GM12878 (cell line): ENCODE results near the gene RPL7A. TPM values are rescaled to one million over a fixed set of nuclear protein-coding genes. Genes with fewer than 3 reads are reported as not detected.

Experiments
- ATF7 ChIP-seq: fragments of 450-650 bp; IDR thresholded peaks from 2 replicates; pipeline ENCODE4 v1.6.1; 2016; ENCODE audit warnings: low read depth, mild to moderate bottlenecking
- BACH1 ChIP-seq: fragments of 450-650 bp; IDR thresholded peaks from 2 replicates; pipeline ENCODE4 v1.6.1; 2017; ENCODE audit warnings: mild to moderate bottlenecking, borderline replicate concordance
- CBFB ChIP-seq: IDR thresholded peaks from 2 replicates; pipeline ENCODE4 v1.6.1; 2016; ENCODE audit warnings: antibody characterized with exemption, low read depth
- CBX3 ChIP-seq: fragments of 200-600 bp; sonication (generic); IDR thresholded peaks from 2 replicates; pipeline ENCODE4 v1.6.1; 2016; ENCODE audit warnings: low read depth, borderline replicate concordance
- CHD2 ChIP-seq: IDR thresholded peaks from 2 replicates; pipeline ENCODE4 v1.6.1; 2011; ENCODE audit warnings: low read depth, low read length, improper control_type of control experiment, borderline replicate concordance
- EZH2 ChIP-seq: IDR thresholded peaks from 2 replicates; pipeline ENCODE4 v1.6.1; 2012; ENCODE audit warnings: low read depth, mild to moderate bottlenecking, control low read depth, inconsistent platforms, low read length, borderline replicate concordance; ENCODE audit not compliant: control insufficient read depth
- FOXM1 ChIP-seq: IDR thresholded peaks from 2 replicates; pipeline ENCODE4 v1.6.1; 2012; ENCODE audit warnings: low read depth, mild to moderate bottlenecking, inconsistent platforms, low read length, moderate library complexity
- GABPA ChIP-seq: IDR thresholded peaks from 2 replicates; pipeline ENCODE4 v1.6.1; 2014; ENCODE audit warnings: antibody characterized with exemption, low read depth, mild to moderate bottlenecking, inconsistent platforms
- IKZF2 ChIP-seq, 2 experiments: fragments of 450-650 bp; IDR thresholded peaks; 2 replicates each; pipeline ENCODE4 v1.6.1; 2017; ENCODE audit warnings: mild to moderate bottlenecking in 2 of 2, moderate library complexity in 2 of 2
- KLF5 ChIP-seq: fragments of 450-650 bp; IDR thresholded peaks from 2 replicates; pipeline ENCODE4 v1.6.1; 2014; ENCODE audit warnings: mild to moderate bottlenecking; ENCODE audit not compliant: partially characterized antibody
- MXI1 ChIP-seq: fragments of 150-350 bp; IDR thresholded peaks from 2 replicates; pipeline ENCODE4 v1.6.1; 2011; ENCODE audit warnings: low read depth, mild to moderate bottlenecking, inconsistent platforms, low read length, improper control_type of control experiment
- NFYA ChIP-seq: IDR thresholded peaks from 2 replicates; pipeline ENCODE4 v1.6.1; 2011; ENCODE audit warnings: low read depth, mild to moderate bottlenecking, low read length, improper control_type of control experiment, borderline replicate concordance
- PAX5 ChIP-seq: IDR thresholded peaks from 2 replicates; pipeline ENCODE4 v1.6.1; 2011; ENCODE audit warnings: low read depth, low read length, borderline replicate concordance
- RAD51 ChIP-seq: fragments of 450-650 bp; IDR thresholded peaks from 2 replicates; pipeline ENCODE4 v1.6.1; 2016; ENCODE audit warnings: moderate library complexity, mild to moderate bottlenecking, inconsistent platforms
- RB1 ChIP-seq: fragments of 450-650 bp; formaldehyde crosslinking; IDR thresholded peaks from 2 replicates; pipeline ENCODE4 v1.6.1; 2017; ENCODE audit warnings: mild to moderate bottlenecking, borderline replicate concordance
- RBBP5 ChIP-seq: fragments of 200-600 bp; sonication (generic); conservative IDR thresholded peaks from 2 replicates; pipeline ENCODE4 v1.6.1; 2016
- RELA ChIP-seq: fragments of 450-650 bp; IDR thresholded peaks from 2 replicates; pipeline ENCODE4 v1.8.0; 2014; ENCODE audit warnings: borderline replicate concordance; ENCODE audit not compliant: partially characterized antibody
- SIX5 ChIP-seq: IDR thresholded peaks from 2 replicates; pipeline ENCODE4 v1.6.1; 2011; ENCODE audit warnings: mild to moderate bottlenecking, low read depth, low read length, moderate library complexity; ENCODE audit not compliant: severe bottlenecking
- SMAD5 ChIP-seq: IDR thresholded peaks from 2 replicates; pipeline ENCODE4 v1.6.1; 2016; ENCODE audit warnings: antibody characterized with exemption, low read depth
- SMC3 ChIP-seq: IDR thresholded peaks from 2 replicates; pipeline ENCODE4 v1.6.1; 2011; ENCODE audit warnings: low read length, improper control_type of control experiment, borderline replicate concordance
- SPI1 ChIP-seq: IDR thresholded peaks from 2 replicates; pipeline ENCODE4 v1.6.1; 2011; ENCODE audit warnings: low read depth, mild to moderate bottlenecking, low read length, moderate library complexity, borderline replicate concordance; ENCODE audit not compliant: insufficient read depth
- SREBF2 ChIP-seq: IDR thresholded peaks from 2 replicates; pipeline ENCODE4 v1.6.1; 2012; ENCODE audit warnings: mild to moderate bottlenecking, low read length
- SUPT20H ChIP-seq: IDR thresholded peaks from 2 replicates; pipeline ENCODE4 v1.6.1; 2011; ENCODE audit warnings: low read depth, mild to moderate bottlenecking, low read length, moderate library complexity, borderline replicate concordance; ENCODE audit not compliant: control insufficient read depth
- TARDBP ChIP-seq: IDR thresholded peaks from 2 replicates; pipeline ENCODE4 v1.6.1; 2016; ENCODE audit warnings: borderline replicate concordance
- TCF7 ChIP-seq: IDR thresholded peaks from 2 replicates; pipeline ENCODE4 v1.6.1; 2014; ENCODE audit warnings: antibody characterized with exemption, borderline replicate concordance
- YY1 ChIP-seq: IDR thresholded peaks from 2 replicates; pipeline ENCODE4 v1.6.1; 2011; ENCODE audit warnings: low read depth, mild to moderate bottlenecking, low read length
- ZNF217 ChIP-seq: fragments of 450-650 bp; IDR thresholded peaks from 2 replicates; pipeline ENCODE4 v1.6.1; 2017; ENCODE audit warnings: antibody characterized with exemption, mild to moderate bottlenecking
- ZNF274 ChIP-seq: IDR thresholded peaks from one replicate; pipeline ENCODE4 v1.8.0; 2011; ENCODE audit not compliant: insufficient read length, insufficient read depth
- polyA plus RNA-seq, 11 experiments: library from polyadenylated mRNA; depleted of rRNA in 4 of 11; unstranded in 6 of 11; stranded (reverse) in 5 of 11; fragments of >200 nt; fragmentation: Nextera tagmentation in 4 of 11; fragmentation: Illumina TruSeq in 1 of 11; extraction: Ambion mirVana in 4 of 11; extraction: Trizol in 1 of 11; gene quantifications; 1 replicate in 1 of 11; 2 replicates in 10 of 11; pipeline versions ENCODE4 v1.2.1 to v1.2.3, GENCODE V29; 2011 to 2016; ENCODE audit warnings: inconsistent platforms in 2 of 11, missing spikeins in 2 of 11, low read depth in 1 of 11
- total RNA-seq, 4 experiments: library from RNA; depleted of rRNA in 3 of 4; stranded (reverse); fragments of >200 nt in 3 of 4; fragmentation: Illumina TruSeq in 1 of 4; extraction: Trizol in 1 of 4; gene quantifications; 2 replicates each; pipeline versions ENCODE4 v1.2.1 to v1.2.3, GENCODE V29; 2013 to 2021
- TF ChIP-seq, protein P1 (sequence below): IDR thresholded peaks from 2 replicates; pipeline ENCODE4 v1.6.1; 2012; ENCODE audit warnings: low read depth, low read length, improper control_type of control experiment
- TF ChIP-seq, protein P2 (sequence below): IDR thresholded peaks from 2 replicates; pipeline ENCODE4 v1.6.1; 2011; ENCODE audit warnings: mild to moderate bottlenecking, low read depth, low read length, moderate library complexity; ENCODE audit not compliant: insufficient replicate concordance
- TF ChIP-seq, protein P3 (sequence below): IDR thresholded peaks from 2 replicates; pipeline ENCODE4 v1.6.1; 2012; ENCODE audit warnings: low read depth, low read length, improper control_type of control experiment

Gene RPL7A
- total and polyA plus RNA-seq, 10 of the 15 experiments (the other 5 are each of a cell fraction or from before 2014, with no cell fraction given): 917 to 5,193 (median 3,326) TPM

DNA sequence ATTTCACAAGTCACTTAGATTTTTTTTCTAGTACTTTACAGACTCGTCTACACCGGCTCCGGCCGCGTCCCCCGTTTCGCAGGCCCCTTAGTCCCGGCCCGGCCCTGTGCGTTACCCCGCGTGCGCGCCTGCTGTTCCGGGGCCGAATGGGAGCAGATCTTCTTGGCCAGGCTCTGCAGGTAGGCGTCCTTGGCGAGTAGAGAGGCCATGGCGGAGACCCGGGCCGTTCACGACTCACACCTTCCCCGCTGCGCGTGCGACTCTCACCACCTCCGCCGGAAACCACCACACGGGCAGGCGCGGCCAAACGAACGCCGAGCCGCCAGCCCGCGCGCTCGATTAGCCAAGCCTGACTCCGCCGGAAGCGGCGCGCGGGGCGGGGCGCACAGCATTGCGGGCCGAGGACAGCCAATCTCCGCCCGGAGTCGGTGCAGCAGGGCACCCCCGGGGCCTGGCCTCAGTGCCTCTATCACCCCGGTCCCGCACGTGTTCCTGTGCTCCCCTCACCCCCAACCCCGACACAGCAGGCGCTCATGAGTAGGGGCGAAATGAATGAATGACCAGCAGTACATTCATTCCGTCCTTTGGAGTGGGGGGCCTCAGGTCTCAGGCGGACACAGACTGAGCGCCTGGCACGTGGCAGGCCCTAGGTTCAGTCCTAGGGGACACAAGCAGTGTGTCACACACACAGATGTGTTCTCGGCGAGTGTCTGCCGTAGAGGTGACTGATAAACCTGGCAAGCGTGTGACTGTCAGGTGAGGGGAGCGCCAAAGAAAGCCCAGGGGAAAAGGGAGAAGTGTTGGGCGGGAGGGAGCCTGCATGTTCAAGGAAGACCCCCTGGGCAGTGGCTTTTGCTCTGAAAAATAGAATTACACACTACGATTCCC lies 11.8 kb upstream of the RPL7A start, which contains the start of gene SURF6 (continued):
- no peak for TF ChIP-seq SPI1
- TF ChIP-seq CBFB: peak; percentile 88
- TF ChIP-seq SUPT20H: no peak
- TF ChIP-seq CHD2: peak; percentile 76
- no peak; the same call in 1 of the 2 replicates for TF ChIP-seq FOXM1
- TF ChIP-seq, protein P1, sequence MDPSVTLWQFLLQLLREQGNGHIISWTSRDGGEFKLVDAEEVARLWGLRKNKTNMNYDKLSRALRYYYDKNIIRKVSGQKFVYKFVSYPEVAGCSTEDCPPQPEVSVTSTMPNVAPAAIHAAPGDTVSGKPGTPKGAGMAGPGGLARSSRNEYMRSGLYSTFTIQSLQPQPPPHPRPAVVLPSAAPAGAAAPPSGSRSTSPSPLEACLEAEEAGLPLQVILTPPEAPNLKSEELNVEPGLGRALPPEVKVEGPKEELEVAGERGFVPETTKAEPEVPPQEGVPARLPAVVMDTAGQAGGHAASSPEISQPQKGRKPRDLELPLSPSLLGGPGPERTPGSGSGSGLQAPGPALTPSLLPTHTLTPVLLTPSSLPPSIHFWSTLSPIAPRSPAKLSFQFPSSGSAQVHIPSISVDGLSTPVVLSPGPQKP: peak; percentile 99
- peak; percentile 89 for TF ChIP-seq GABPA
- TF ChIP-seq TCF7: no peak
- no peak for TF ChIP-seq NFYA
- TF ChIP-seq YY1: peak; percentile 94
- TF ChIP-seq TARDBP: peak; percentile 85; the same call in 1 of the 2 replicates
- no peak; the same call in 1 of the 2 replicates for TF ChIP-seq RBBP5
- no peak; a peak in 1 of 4 replicates for TF ChIP-seq IKZF2 (IDR thresholded peaks at IDR 0.05)
- TF ChIP-seq ZNF217: no peak
- TF ChIP-seq MXI1: peak; percentile 98
- TF ChIP-seq EZH2: no peak
- TF ChIP-seq RELA: peak; percentile 94
- no peak for TF ChIP-seq ATF7
- TF ChIP-seq SIX5: peak; percentile 58
- TF ChIP-seq, protein P2, sequence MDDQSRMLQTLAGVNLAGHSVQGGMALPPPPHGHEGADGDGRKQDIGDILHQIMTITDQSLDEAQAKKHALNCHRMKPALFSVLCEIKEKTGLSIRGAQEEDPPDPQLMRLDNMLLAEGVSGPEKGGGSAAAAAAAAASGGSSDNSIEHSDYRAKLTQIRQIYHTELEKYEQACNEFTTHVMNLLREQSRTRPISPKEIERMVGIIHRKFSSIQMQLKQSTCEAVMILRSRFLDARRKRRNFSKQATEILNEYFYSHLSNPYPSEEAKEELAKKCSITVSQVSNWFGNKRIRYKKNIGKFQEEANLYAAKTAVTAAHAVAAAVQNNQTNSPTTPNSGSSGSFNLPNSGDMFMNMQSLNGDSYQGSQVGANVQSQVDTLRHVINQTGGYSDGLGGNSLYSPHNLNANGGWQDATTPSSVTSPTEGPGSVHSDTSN: peak; percentile 13
- peak; percentile 86 for TF ChIP-seq BACH1
- 0 out of 2 replicates have a peak, but pooled peaks have one; percentile 42 for TF ChIP-seq RAD51
- no peak for TF ChIP-seq SREBF2
- TF ChIP-seq SMAD5: no peak
- TF ChIP-seq, protein P3, sequence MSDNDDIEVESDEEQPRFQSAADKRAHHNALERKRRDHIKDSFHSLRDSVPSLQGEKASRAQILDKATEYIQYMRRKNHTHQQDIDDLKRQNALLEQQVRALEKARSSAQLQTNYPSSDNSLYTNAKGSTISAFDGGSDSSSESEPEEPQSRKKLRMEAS: peak; percentile 94
- peak; percentile 94 for TF ChIP-seq KLF5
- no peak for TF ChIP-seq ZNF274
- no peak for TF ChIP-seq CBX3
- peak; percentile 70; the same call in 1 of the 2 replicates for TF ChIP-seq PAX5
- no peak for TF ChIP-seq SMC3
- TF ChIP-seq RB1: peak; percentile 77; the same call in 1 of the 2 replicates
